Mesodermal cell (in vitro differentiated cells): ENCODE results near the gene LDAH.
A peak's percentile ranks its signal among the peaks of the same experiment; 100 is the strongest.

Experiments used
- H3K27ac ChIP-seq: 2 replicates; pipeline ENCODE4 v1.7.0; 2013; ENCODE audit warnings: mild to moderate bottlenecking, low read depth, low read length, moderate library complexity; ENCODE audit not compliant: severe bottlenecking
- H3K36me3 ChIP-seq: 2 replicates; pipeline ENCODE4 v1.7.1; 2013; ENCODE audit warnings: mild to moderate bottlenecking, low read length, moderate library complexity; ENCODE audit not compliant: control insufficient read depth, insufficient read depth
- H3K4me1 ChIP-seq: one replicate; pipeline ENCODE4 v1.7.1; 2013; ENCODE audit warnings: mild to moderate bottlenecking, low read length; ENCODE audit not compliant: insufficient read depth, control insufficient read depth, poor library complexity, severe bottlenecking
- H3K4me3 ChIP-seq: 2 replicates; pipeline ENCODE4 v1.7.0; 2013; ENCODE audit warnings: low read length, control low read depth, mild to moderate bottlenecking; ENCODE audit not compliant: insufficient read depth, poor library complexity, severe bottlenecking; ENCODE audit errors: extremely low read depth
- H3K9me3 ChIP-seq: 2 replicates; pipeline ENCODE4 v1.7.1; 2013; ENCODE audit warnings: mild to moderate bottlenecking, low read length, moderate library complexity; ENCODE audit not compliant: control insufficient read depth
- WGBS, 2 experiments: methylation state at CpG; one replicate each; pipeline ENCODE4 v1.1.5; 2013; ENCODE audit warnings: missing lambda C conversion rate in 2 of 2; ENCODE audit not compliant: insufficient coverage in 2 of 2; 5-methylcytosine and 5-hydroxymethylcytosine counted together

The LDAH gene

DNA sequence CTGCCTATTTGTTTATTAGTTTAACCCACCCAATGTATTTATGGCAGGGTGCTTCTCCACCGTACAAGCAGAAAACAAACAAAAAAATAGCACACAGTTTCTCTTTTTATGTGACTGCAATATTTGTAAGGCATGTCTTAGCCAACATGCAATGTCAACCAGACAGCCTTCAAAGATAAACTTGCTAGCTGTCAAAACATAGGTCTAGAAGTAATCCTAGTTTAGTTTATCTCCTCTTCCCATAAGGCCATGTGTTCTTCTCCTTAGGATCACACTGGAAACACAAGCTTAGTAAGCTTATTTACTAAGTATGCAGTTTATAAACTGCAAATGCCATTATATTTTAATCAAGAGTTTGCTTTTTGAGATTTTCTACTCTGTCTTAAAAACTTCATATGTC is 75.6 kb downstream of the LDAH start:
- whole genome bisulfite sequencing, 2 experiments, result no CpG with 5 or more reads among the region's 1 CpG
- Histone ChIP-seq H3K4me3 (no peak overlapping the region), H3K27ac (no peak overlapping the region), H3K4me1 (no peaks in the 10 kb centered on the region), H3K9me3 (no peaks in the 10 kb centered on the region), H3K36me3 (peaks cover 3% of the 10 kb centered on the region)

DNA sequence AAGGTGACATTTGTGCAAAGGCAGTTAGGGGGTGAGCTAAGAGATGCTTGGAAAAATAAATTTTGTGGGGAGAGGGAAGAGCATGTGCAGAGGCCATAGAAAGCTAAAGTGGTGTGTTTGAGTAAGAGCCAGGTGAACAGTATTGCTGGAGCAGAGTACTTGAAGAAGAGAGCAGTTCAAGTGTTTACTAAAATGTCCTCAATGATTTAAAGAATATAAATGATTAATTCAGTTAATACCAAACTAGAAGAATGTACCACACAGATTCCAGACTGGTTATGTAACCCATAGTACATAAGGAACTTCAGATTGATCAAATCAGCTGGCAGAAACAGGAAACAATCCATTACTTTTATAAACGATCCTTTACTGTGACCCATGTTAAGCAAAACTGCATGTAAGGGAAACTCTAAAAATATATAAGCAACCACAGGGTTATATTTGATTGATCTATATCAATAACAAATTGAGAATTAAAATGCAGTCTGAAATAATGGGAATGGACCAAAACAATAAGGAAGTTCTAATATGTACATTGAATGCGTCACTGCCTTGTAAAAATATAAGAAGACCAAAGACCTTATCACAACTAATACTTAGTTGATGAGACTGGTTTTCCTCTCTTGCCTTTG is 76.9 kb downstream of the LDAH start:
- no peak overlapping the region for H3K4me3 ChIP-seq
- H3K36me3 ChIP-seq, result peaks cover 3% of the 10 kb centered on the region
- H3K9me3 ChIP-seq, result no peaks in the 10 kb centered on the region
- WGBS, 2 experiments, result no CpG with 5 or more reads among the region's 2 CpGs
- H3K4me1 ChIP-seq, result no peaks in the 10 kb centered on the region
- H3K27ac ChIP-seq, result no peak overlapping the region

DNA sequence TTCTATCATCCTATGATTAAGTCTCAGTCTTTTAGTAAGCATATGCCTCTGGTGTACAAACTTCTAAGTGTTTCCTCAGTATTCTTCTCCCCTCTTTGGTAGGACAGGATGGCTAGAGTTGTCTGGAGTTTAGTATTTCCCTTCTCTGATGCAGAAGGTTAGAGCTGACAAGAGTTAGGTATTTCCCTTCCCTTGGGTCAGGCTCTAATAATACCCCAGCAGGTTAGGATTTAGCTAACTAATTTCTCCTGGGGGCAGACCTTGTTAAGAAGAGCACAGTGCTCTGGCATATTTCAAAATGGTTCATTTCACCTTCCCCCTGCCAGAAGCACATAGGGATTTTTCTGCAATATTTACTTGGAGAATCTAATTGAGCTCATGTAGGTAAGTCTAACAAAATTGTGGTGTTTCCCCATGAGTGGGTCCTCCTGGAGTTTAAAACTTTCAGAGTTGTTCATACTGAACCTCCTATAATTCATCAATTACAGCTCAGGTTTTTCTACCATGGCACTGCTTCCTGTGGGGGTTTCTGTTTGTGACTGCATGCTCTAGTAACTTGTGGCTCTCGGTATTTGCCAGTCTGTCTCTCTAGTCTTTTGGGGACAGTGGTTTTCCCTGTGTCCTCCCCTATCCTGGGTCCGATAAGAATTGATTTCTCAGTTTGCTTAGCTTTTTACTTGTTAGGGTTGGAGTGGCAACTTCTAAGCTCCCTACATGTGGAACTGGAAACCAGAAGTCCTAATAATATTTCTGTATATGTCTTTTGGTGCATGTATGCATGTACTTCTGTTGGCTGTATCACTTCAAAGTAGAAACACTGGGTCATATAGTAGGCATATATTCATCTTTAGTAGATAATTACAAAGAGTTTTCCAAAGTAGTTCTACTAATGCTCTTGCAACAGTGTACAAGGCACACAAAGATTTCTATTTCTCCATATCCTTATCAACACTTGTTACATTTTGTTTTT is 78.2 kb downstream of the LDAH start:
- Histone ChIP-seq H3K4me1 (no peaks in the 10 kb centered on the region), H3K4me3 (no peak overlapping the region), H3K36me3 (peaks cover 3% of the 10 kb centered on the region), H3K27ac (no peak overlapping the region), H3K9me3 (no peaks in the 10 kb centered on the region)
- WGBS, 2 experiments, result 100% methylated on average over 1 of the region's 2 CpGs

DNA sequence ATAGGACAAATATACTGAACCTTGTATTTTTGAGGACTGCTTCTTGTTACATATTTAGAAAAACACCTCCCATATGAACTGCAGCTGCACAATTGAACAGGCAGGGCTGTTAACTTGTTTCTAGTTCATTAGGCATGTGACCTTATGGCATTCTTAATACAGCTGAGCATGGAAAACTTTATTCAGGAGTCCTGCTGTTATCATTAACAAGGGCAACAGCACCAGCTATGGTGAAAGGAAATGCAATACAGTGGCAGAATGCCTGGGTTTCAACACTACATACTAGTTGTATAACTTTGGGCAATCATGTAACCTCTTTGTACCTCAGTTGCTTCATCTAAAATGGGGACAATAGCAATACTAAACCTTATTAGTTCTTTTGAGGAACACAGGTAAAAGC is 84.1 kb downstream of the LDAH start:
- Histone ChIP-seq H3K27ac (no peak overlapping the region), H3K4me3 (no peak overlapping the region), H3K4me1 (no peaks in the 10 kb centered on the region), H3K36me3 (peaks cover 9% of the 10 kb centered on the region), H3K9me3 (no peaks in the 10 kb centered on the region)

DNA sequence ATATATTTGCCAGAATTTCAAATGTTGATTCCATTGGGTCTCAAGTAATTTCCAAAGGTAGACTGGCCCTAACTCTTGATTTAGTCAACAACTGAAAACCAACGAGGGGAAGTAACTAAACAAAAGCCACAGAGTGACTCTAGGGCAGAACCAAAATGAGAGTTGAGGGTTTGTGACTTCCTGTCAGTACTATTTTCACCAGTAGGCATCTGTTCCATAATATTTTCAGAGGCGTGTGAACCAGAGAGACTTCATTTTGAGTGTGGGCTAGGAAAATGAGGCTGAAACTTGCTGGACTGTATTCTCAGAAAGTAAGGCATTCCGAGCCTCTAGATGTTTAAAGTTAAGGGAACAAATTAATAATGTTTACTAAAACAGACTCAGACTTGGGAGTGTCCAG is 85.4 kb downstream of the LDAH start:
- Histone ChIP-seq H3K4me1 (no peaks in the 10 kb centered on the region), H3K36me3 (peaks cover 6% of the 10 kb centered on the region), H3K4me3 (no peak overlapping the region), H3K9me3 (no peaks in the 10 kb centered on the region), H3K27ac (no peak overlapping the region)
- WGBS, 2 experiments, result 80% methylated on average over 2 of the region's 3 CpGs; no CpG with 5 or more reads in 1 of the 2 experiments

DNA sequence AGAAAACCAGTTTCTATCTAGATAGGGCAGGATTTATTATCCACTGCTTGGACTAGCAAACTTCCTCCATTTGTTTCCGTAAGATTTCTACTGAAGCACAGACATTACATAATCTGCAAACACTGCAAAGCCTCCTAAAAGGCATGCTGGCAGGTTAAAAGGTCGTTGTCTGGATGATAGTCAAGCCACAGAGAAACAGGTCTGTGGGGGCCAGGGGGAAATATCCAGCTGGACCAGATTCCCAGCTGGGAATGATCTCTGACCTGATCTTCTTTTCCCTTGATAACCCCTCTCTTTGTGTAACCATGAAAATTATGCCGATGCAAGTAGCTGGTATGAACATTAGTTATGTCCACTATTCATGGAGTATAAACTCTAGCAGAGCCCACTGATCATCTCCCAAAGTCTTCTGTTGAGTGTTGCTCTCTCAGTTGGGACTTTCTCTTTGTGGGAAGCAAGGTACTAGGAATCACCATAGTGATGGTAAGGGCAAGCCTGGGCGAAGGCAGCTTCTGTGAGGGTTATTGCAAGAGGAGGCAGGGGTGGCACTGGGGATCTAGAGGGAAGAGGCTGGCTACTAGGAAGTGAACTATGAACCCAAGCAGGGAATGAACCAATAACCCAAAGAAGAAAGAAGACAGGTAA is 94.7 kb downstream of the LDAH start:
- Histone ChIP-seq H3K4me3 (no peak overlapping the region), H3K9me3 (no peaks in the 10 kb centered on the region), H3K27ac (peak overlapping the region; percentile 72), H3K4me1 (peaks cover 3% of the 10 kb centered on the region), H3K36me3 (peaks cover 6% of the 10 kb centered on the region)
- 56 to 90% methylated on average over 2 of the region's 4 CpGs for WGBS, 2 experiments

DNA sequence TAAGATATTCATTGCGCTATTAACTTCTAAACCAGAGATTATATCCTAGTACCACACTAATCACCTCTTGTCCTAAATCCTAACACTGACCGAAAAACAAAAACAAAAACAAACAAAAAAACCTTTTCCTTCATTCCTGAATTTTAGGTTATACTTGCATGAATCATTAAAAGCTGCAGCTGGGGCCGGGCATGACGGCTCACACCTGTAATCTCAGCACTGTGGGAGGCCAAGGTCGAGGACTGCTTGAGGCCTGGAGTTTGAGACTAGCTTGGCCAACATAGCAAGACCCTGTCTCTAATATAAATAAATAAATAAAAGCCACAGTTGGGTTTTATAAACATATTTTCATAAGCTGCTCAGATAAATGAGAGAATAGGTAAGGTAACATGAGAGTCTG is 96.0 kb downstream of the LDAH start:
- H3K27ac ChIP-seq, result no peak overlapping the region
- no peaks in the 10 kb centered on the region for H3K9me3 ChIP-seq
- H3K36me3 ChIP-seq, result peaks cover 6% of the 10 kb centered on the region
- H3K4me1 ChIP-seq, result peaks cover 3% of the 10 kb centered on the region
- H3K4me3 ChIP-seq, result no peak overlapping the region
- WGBS, 2 experiments, result 89 to 98% methylated on average over 3 to 4 of the region's 5 CpGs

DNA sequence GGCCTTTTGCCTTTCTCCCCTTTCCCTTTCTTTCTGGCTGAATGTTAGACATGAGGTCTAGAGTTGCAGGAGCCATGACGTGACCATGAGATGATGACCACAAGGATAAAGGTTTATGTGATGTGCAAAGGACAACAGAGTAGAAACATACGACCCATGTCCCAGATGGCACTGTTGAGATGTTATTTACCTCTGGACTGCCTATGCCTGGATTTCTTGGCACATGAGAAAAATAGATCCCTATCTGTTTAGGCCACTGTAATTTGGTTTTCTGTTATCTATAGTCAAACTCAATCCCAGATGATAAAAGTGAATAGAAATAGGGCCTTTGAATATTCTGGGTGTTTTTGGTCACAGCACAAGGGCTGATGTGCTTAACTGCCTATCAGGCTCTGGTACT is 97.1 kb downstream of the LDAH start:
- WGBS, 2 experiments, result 100% methylated on average over 2 of the region's 2 CpGs
- Histone ChIP-seq H3K27ac (no peak overlapping the region), H3K4me3 (no peak overlapping the region), H3K4me1 (peaks cover 3% of the 10 kb centered on the region), H3K9me3 (no peaks in the 10 kb centered on the region), H3K36me3 (peaks cover 6% of the 10 kb centered on the region)

DNA sequence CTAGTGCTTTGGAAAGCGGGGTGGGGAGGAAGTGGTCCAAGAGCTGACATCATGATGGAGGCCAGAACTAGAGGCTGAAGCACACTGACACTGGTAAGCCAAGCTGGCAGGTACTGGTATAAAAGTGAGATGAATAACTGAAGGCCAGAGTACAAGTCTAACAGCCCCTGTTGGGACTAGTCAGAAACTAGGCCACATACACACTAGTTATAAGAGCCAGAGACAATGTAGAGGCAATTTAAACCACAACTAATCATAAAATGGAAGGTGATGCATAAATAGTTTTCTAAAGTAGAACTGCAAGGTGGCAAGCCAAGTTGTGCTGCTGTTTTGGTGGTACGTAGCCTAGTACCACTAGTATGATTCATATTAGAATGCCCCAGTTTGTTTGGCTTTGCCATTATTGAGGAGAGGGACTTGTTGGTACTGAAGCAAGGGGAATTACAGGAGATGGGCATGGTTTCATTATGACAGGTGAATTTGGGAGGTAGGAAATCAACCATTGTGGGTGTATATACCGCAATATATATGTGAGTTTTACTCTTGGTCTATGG is 98.3 kb downstream of the LDAH start:
- WGBS, 2 experiments, result 93 to 97% methylated on average over 2 to 3 of the region's 3 CpGs
- H3K36me3 ChIP-seq, result peaks cover 6% of the 10 kb centered on the region

DNA sequence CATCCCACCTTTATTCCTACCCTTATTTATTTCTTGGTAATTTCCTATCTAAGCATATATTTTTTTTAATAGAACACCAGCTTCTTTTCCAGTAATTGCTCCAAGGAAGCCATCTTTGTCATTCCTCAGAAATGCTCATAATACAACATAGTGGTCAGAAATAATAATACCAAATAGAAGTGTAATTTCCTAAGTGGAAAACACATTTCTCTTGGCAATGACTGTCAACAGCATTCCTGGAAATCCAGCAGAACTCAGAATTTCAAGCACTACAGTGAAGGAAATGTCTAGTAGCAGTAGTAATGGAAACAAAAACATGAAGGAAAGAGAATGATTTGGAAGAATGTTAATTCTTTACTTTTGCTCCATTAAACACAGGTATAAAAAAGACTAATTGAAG is 99.4 kb downstream of the LDAH start:
- Histone ChIP-seq H3K36me3 (peaks cover 6% of the 10 kb centered on the region), H3K9me3 (no peaks in the 10 kb centered on the region), H3K4me1 (peaks cover 3% of the 10 kb centered on the region), H3K27ac (no peak overlapping the region), H3K4me3 (no peak overlapping the region)

More for the DNA sequence above, 98.3 kb downstream of the LDAH start:
- Histone ChIP-seq H3K4me3 (no peak overlapping the region), H3K9me3 (no peaks in the 10 kb centered on the region), H3K27ac (no peak overlapping the region), H3K4me1 (peaks cover 3% of the 10 kb centered on the region)
